Nucleus accumbens (tissue), 56 donors: ENCODE results near the gene APOLD1.
"Not testable (repeated sequence)": the region's sequence is repeated elsewhere in the genome, so short reads cannot be mapped to it uniquely, and the experiment has no call there.

ENCODE experiments used
- DNase-seq, 56 donors: peaks; one replicate each; lab custom pipeline; 2025; lab: John Stamatoyannopoulos, UW

The APOLD1 gene, protein sequence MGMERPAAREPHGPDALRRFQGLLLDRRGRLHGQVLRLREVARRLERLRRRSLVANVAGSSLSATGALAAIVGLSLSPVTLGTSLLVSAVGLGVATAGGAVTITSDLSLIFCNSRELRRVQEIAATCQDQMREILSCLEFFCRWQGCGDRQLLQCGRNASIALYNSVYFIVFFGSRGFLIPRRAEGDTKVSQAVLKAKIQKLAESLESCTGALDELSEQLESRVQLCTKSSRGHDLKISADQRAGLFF

DNA sequence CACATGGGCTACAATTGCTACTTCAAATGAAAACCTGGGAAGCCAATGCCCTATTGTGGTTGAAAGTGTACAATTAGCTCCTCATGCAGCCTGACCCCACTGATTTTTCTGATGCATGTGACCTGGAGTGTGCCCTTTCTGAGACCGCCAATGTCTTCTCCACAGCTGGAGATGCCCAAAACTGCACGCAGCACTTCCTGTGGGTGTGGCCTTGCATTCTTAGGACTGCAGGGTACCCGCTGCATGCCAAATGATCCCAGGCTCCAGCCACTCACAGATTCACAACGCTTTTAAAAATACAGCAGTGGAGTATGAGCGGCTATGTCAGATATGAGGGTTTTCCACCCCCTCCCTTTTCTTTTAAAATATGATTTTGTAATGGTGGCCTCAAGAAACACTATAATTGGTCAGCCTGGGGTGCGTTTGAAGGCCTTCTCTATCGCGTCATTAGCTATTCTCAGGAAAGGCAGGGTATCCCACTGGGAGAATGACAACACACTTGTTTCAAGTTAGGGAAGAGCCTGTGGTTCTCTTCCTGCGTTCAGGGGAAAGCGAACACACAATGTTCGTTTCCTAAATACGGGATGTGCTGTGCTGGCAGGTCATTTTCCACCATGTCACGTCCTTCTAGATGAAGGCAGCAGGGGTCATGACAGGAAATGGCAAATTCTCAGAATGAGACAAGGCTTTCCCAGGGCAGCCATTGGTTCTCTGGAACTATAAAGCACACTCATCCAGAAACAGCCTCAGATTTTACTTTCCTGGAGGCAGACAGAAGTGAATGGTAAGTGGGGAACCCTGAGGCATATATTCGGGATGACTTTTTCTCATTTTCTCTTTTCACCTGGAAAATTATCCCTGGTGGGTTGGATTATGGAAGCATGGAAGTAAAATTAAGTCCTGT is at the start of gene APOLD1:
TSS of gene APOLD1 (plus strand) at position 749 of the 904 bp plus-strand sequence. CDS start at position 782, 33 bp downstream.
- DNase-seq, result no peak

DNA sequence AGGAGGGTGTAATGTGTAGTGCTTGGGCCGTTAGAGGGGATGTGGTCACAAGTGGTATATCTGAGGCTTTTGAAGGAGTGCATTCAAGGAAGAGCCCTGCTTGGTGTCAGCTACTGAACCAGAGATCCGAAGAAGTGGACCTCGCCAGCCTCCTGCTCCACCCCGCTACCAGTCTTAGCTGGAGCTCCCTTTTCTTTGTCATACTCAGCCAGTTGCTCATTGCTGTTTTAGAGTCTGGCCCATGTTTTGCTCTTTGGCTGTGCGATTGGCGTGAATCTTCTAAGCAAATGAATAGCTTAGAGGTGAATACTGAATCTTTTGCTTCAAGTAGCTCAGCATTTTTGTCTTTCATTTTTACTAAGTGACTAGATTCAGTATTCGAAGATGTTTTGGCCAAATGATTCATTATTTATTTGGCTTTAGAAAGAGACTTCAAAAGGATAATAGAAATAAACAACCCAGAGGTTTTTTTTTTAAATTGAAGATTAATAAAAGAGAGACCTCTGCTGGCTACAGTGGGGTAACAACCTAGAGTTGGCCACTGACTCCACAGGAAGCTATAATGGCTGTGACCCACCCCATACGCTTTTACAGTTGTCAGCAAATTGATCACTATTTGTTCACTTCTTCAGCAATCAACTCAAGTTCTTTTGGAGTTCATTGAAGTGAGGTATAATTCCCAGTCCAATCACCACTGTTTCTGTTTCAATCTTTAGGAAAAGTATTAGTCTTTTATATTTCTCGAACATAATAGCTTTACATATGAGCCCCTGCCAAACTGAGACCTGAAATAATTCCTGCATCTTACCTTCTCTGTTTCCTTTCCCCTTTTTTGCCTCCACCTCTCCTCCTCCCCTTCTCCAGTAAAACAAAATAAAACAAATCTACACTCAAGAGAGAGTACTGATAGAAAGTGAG is 48.4 kb upstream of the APOLD1 start:
- peak in 10 of 56 donors; percentile 2 to 34 (median 18) for DNase-seq

DNA sequence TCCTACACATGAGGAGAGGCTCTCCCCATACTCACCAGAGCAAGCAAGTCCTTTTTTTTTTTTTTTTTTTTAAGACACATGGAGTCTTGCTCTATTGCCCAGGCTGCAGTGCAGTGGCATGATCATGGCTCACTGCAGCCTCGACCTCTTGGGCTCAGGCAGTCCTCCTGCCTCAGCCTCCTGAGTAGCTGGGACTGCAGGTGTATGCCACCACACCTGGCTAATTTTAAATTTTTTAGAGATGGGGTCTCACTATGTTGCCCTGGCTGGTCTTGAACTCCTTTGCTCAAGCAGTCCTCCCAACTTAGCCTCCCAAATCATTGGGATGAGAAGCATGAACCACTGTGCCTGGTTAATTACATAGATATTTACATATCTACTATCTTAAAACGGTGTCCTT is 47.3 kb upstream of the APOLD1 start:
- not testable (repeated sequence) for DNase-seq

DNA sequence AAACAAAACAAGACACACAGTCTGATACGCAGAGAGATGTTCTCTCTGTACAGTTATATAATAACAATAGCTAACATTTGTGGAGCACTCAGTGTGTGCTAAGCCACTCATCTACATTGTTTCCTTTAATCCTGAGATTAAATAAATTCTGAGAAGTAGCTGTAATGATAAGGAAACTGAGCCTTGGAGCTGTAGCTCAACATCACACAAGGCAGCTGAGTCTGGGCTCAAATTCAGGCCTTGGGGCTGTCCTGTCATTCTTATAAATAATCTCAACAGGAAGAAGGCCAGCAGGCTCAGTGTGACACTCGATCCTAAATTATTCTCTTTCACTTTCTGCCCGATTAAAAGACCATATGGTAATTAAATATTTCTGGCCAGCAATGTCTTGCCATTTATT is 43.8 kb upstream of the APOLD1 start:
- no peak for DNase-seq

DNA sequence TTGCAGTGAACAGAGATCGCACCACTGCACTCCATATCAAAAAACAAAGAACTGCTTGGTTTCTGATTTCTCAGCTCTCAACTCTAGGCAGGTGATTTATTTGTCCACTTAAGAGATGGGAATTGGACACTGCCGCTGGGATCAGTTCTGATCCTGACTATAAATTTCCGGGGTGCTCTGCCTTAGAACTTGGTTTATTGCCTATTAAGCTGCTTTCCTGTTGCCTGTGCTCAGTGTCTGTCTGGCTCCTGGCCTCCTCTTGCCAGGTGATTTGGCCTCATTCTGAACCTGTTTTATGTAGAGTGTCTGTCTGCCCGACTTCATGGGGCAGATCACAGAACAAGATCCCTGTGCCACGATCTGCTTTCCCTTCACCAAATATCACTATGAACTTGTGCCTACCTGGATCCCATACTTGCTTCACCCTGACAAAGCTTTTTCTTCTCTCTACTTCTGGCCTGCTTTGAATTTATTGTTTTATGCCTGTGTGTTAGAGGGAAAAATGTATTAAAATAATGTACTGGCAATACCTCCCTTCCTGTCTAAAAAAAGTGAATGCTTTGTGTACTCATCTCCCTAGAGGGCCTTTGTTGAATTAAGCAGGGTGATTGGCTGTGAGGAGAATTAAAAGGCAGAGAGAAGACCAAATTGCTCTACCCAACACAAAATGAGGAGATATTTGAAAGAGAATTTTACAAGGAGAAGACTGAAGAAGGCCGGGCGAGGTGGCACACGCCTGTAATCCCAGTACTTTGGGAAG is 40.7 kb upstream of the APOLD1 start:
- no peak for DNase-seq

DNA sequence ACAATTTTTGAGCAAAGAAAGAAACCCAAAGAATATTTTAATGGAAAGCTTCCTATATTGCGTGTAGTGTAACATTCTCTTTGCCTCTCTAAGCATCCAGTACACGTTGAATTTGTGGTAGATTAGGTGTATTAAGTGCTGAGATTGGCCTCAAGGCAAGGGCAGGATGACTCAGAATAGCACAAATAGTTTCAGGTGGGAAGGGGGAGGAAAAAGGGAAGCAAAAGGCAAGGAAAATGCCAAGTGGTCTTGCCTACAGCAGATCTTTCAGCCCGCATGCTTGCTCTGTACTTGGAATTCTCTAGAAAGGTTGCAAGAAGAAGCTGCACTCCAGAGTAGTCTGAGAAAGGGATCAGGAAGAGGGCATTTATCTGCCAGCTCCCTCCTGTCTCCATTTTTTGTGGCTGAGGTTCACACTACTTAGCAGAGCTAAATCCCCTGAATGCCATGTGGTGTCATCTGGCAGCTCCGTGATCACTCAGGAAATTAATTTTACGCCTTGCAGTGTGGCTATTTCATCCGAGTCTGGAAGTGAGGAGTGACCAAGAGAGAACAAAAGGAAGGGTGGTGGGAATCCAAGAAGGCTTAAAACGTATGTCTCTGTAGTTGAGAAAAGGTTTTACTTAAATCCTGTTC is 39.8 kb upstream of the APOLD1 start:
- no peak for DNase-seq

DNA sequence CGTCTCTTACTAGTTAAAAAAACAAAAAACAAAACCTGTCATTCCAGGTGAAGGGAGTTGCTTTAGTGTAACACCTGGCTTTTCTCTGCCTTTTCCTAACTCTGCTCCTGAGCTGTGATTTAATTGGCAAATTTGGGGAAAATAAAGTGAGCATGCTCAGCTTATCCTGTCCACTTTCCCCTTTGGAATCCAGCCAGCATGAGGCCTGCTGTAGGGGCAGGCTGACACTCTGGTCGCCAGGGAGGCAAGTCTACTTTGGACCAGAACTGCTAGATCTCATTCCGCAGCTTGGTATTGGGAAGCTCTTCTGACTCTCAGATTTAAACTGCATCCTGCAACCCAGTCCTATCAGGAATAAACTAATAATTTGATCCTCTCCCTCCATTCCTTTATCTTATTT is 38.2 kb upstream of the APOLD1 start:
- no peak for DNase-seq

DNA sequence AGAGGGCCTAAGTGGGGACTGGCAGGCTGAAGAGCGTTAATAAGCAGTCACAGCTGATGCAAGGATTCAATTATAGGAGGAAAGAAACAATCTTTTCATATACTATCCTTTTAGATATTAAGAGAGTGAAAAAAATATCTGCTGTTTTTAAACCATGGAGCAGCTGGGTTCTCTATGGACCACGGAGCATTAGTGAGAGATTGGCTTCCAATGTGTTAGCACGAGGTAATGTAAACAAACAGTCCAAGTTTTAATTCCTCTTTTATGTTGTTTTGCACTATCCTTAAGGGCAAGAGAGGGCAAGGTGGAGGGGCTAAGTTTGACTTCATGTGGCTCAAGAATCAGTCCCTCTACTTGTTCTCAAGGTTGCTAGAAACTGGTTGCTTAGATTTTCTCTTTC is 37.4 kb upstream of the APOLD1 start:
- no peak for DNase-seq

DNA sequence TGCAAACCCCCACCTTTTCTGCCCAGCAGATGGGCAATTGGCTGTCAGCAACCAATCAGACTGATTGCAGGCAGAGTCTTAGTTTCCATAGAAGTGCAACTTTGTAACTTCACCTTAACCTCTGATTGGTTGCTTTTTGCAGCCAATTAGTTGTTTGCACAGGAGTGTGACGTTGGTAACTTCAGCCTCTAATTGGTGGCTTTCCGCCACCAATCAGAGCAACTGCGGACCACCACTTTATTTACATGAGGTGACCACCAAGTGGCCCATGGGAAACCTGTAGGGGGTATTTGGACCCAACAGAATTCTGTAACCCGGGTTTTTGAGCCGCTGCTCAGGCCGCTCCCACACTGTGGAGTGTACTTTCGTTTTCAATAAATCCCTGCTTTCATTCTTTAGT is 36.0 kb upstream of the APOLD1 start:
- peak in 27 of 56 donors; percentile 2 to 54 (median 14) for DNase-seq

DNA sequence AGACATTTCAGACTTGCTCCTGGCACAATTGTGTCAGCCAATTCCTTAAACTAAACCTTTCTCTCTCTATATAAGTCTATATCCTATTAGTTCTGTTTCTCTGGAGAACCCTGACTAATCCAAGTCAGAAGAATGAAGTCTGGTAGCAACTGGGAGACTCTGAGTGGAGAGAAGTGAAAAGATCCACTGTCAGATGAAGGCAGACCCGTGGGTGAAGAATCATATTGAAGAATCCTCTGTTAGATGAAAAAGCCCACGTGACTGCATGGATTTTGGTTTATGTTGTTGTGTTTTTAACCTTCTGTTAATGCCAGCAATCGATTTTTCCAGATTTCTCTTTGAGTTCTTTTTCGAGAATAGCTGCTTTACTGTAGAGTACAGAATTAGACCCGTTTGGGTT is 29.5 kb upstream of the APOLD1 start:
- no peak for DNase-seq

DNA sequence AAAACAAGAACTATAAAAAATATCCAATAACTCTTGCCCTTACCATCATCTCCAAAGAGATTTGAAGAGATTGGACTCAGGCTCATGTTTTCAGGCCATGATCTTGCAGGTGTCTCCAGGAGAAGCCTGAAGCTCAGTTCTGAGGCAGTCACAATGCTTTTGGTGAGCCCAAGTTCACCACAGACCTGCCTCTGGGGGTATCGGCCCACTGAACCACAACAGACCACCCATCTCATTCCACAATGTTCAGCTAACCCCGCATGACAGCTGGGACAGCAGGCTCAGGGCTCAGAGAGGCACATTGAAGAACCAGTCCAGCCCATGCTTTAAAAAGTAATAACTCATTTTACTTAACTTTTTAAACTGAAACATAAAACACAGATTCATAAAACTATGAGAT is 28.3 kb upstream of the APOLD1 start:
- DNase-seq, result no peak

DNA sequence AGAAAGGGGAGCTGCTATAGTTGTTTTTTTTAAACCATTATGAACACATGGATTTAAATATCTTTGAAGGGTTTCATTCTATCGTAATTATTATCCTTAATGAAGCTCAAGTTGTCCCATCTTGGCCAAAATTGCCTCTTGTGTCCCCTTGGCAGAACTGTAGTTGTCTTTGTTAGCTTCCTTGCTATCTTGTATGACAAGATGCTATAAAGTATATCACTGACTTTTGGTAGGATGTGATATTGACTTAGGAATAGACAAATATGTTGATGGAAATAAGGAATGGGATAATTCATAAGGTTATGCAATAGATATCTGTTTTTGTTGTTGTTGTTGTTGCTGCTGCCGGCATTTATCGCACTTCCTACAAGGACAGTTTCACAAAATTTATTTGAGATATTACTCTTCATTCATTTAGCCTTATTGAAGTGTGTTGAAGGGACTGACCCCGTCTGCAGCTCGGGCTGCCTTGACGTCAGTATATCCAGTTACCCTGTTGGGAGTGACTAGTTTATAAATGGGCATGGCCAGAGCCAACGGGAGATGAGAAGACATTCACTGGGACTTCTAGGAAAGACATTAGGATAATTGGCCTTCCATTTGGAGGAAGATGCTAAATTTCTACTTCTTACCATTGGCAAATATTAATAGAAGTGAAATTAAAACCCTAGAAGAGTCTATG is 26.1 kb upstream of the APOLD1 start:
- DNase-seq, result no peak

DNA sequence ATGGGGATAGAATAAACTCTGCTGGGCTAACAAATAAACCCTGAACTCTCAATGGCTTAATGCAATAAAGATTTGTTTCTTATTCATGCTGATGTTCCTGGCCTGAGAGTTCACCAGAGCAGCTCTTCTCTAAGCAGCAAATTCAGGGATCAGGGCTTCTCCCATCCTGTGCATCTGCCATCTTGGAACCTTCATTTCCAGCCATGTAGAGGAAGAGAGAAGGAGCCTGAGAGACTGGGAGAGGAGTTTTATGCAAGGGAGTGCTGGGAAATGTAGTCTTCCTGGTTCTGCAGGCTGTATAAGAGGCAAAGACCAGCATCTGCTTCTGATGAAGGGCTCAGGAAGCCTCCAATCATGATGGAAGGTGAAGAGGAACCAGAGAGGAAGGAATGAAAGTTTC is 20.6 kb upstream of the APOLD1 start:
- no peak for DNase-seq

DNA sequence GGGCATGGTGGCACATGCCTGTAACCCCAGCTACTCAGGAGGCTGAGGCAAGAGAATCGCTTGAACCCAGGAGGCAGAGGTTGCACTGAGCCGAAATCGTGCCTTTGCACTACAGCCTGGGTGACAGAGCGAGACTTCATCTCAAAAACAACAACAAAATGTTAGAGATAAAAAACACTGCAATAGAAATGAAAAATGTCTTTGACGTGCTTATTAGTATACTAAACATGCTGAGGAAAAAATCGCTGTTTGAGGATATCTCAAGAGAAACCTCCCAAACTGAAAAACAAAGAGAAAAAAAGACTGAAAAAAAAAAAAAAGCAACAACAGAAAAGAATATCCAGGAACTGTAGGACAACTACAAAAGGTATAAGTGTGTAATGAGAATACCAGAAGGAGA is 15.2 kb upstream of the APOLD1 start:
- DNase-seq, result no peak

DNA sequence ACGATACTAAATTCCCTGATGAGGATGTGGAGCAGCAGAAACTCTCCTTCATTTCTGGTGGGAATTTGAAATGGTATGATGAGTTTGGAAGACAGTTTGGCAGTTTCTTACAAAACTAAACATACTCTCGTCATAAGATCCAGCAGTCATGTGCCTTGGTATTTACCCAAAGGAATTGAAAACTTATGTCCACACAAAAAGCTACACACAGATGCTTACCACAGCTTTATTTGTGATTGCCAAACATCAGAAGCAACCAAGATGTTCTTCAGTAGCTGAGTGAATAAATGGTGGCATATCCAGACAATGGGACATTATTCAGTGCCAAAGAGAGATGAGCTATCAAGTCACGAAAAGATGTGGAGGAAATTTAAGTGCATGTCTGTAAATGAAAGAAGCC is 10.7 kb upstream of the APOLD1 start:
- no peak for DNase-seq

DNA sequence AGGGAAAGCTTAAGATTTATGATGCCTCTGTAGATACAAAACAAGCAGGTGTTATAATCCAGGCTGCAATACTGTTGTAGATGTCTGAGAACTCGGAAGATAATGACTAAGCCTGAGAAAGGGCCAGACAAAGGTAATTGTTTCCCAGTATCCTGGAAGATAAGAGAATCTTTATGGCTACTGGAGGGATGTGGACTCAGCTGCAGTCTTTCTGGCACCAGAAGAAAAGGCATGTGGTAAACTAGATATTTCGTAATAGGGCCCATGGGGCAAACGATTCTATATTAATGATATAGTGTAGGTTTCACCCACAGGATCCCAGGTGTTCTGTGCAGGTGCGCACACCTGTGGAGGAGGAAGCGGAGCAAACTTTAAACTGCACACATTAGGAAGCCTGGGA is 9.2 kb upstream of the APOLD1 start:
- no peak for DNase-seq

DNA sequence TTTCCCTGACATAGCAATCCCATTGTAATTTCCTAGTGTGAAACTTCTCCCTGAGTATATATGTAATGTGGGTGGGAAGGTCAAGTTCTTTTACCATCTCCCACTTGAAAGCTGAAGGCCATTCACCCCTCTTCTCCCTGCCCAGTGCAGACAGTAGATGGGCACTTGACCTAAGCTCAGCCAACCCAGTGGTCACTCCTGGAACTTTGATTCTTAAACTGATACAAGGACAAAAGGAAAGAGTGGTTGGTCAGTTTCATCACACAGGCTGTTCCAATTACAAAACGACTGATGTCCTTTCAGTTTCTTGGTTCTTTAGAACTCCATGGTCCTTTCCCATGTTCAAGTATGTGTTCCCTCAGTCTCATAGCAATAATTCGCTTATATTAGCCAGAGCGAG is 8.4 kb upstream of the APOLD1 start:
- DNase-seq, result no peak

DNA sequence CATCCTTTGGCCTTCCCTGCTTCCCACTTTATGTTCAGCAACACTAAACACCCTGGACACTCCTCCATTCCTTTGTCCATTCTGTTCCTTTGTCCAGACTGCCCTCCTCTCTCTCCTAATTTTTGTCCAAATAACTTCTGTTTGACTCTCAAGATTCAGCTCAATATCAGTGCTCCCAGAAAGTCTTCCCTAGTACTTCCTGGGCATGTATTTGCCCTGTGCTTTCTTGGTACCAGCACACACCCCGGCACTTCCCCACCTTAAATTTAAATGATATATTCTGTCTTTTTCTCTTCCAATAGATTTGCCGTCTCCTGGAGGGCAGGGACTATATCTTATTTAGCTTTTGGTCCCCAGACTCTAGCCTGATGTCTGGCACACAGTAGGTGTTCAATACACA is 6.5 kb upstream of the APOLD1 start:
- no peak for DNase-seq

DNA sequence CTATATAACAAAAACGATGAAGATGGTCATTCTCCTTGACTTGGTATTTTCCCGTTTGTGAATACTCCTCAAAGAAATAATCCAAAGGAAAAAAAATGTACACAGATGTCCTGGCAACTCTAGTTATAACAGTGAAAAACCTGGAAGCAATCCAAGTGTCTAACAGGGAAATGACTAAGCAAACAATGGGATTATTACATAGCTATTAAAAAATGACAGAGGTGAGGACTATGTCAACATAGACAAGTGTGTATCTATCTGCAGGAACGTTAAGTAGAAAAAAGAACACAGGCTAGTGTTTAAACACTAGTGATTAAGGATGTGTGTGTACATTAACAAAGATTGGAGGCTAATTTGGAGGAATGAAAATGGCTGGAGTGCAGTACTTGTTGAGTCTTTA is 5.9 kb upstream of the APOLD1 start:
- no peak for DNase-seq
